Natural killer cell (primary cell): ENCODE measurements around the gene PIKFYVE. TPM values are rescaled to one million over a fixed set of nuclear protein-coding genes. Genes with fewer than 3 reads are reported as not detected.

Experiments used
- ATAC-seq, 3 donors: fragments of 150-1000 bp in 2 of 3; fragments of 200-7000 bp in 1 of 3; cut with Tn5 transposase; 1 replicate in 1 of 3; 2 replicates in 2 of 3; pipeline ENCODE4 v1.10.0; 2021; ENCODE audit warnings: mild to moderate bottlenecking in 2 of 3, moderate library complexity in 2 of 3
- DNase-seq, 2 donors: peaks; one replicate each; pipeline versions ENCODE4 v3.0.0 to v3.0.0-alpha.2; 2013 to 2021; ENCODE audit warnings: mixed read lengths in 1 of 2
- H3K27ac ChIP-seq: one replicate; pipeline ENCODE4 v1.5.1; 2013; ENCODE audit warnings: mild to moderate bottlenecking, low read length
- H3K27me3 ChIP-seq: one replicate; pipeline ENCODE4 v1.6.1; 2013; ENCODE audit warnings: low read length; ENCODE audit not compliant: control insufficient read depth, insufficient read depth
- H3K36me3 ChIP-seq: one replicate; pipeline ENCODE4 v1.6.1; 2013; ENCODE audit warnings: low read length; ENCODE audit not compliant: control insufficient read depth, insufficient read depth
- H3K4me1 ChIP-seq: one replicate; pipeline ENCODE4 v1.6.1; 2013; ENCODE audit warnings: low read length; ENCODE audit not compliant: control insufficient read depth, insufficient read depth
- H3K4me3 ChIP-seq: one replicate; pipeline ENCODE4 v1.5.1; 2013; ENCODE audit warnings: low read length
- H3K9me3 ChIP-seq: one replicate; pipeline ENCODE4 v1.6.1; 2013; ENCODE audit warnings: low read length; ENCODE audit not compliant: control insufficient read depth, insufficient read depth
- H3K27ac Mint-ChIP-seq, 2 donors: one replicate each; pipeline ENCODE4 v1.8.0; 2022; ENCODE audit warnings: mild to moderate bottlenecking in 2 of 2, mixed read lengths in 2 of 2, moderate library complexity in 1 of 2
- H3K27me3 Mint-ChIP-seq, 2 donors: one replicate each; pipeline ENCODE4 v1.8.0; 2022; ENCODE audit warnings: low read depth in 2 of 2, mixed read lengths in 2 of 2
- H3K36me3 Mint-ChIP-seq: one replicate; pipeline ENCODE4 v1.8.0; 2022; ENCODE audit warnings: mixed read lengths
- H3K4me1 Mint-ChIP-seq, 2 donors: one replicate each; pipeline ENCODE4 v1.8.0; 2022; ENCODE audit warnings: mixed read lengths in 2 of 2
- H3K4me3 Mint-ChIP-seq: one replicate; pipeline ENCODE4 v1.8.0; 2022; ENCODE audit warnings: mild to moderate bottlenecking, moderate library complexity, mixed read lengths
- H3K9me3 Mint-ChIP-seq, 2 donors: one replicate each; pipeline ENCODE4 v1.8.0; 2022; ENCODE audit warnings: mixed read lengths in 2 of 2
- CTCF ChIP-seq: fragments of 200-600 bp; IDR thresholded peaks from one replicate; pipeline ENCODE4 v1.8.0; 2022; ENCODE audit warnings: antibody characterized with exemption
- WGBS: methylation state at CpG from one replicate; pipeline ENCODE4 v1.1.7; 2013; ENCODE audit warnings: missing lambda C conversion rate; ENCODE audit not compliant: insufficient coverage; 5-methylcytosine and 5-hydroxymethylcytosine counted together
- intact Hi-C: fragments of 100-400 bp; cut with micrococcal nuclease; formaldehyde crosslinking; loops from one replicate; pipeline ENCODE4 v1.14.2; 2022
- total RNA-seq, 4 donors: library from RNA; stranded (reverse); fragments of 120-200 nt in 1 of 4; gene quantifications; one replicate each; pipeline versions ENCODE4 v1.2.3 to v1.2.4, GENCODE V29; 2013 to 2022

Gene PIKFYVE
- total RNA-seq, 3 donors from 2014 or later (not counting 1 experiment from before 2014, with no cell fraction given): 38.9 to 48.7 (median 39.2) TPM

- Histone ChIP-seq H3K4me3 (no peak overlapping the region), H3K9me3 (no peaks in the 10 kb centered on the region), H3K27ac (no peak overlapping the region), H3K4me1 (no peaks in the 10 kb centered on the region), H3K27me3 (no peaks in the 10 kb centered on the region), H3K36me3 (peaks cover 67% of the 10 kb centered on the region)
- TF ChIP-seq CTCF: no peak
- ATAC-seq (no peak), DNase-seq (no peak)
- Mint-ChIP-seq H3K4me1 (peaks cover 0 to 5% of the 10 kb centered on the region in 2 donors), H3K27me3 (no peaks in the 10 kb centered on the region), H3K4me3 (no peak overlapping the region), H3K9me3 (no peaks in the 10 kb centered on the region), H3K36me3 (peaks cover 26% of the 10 kb centered on the region), H3K27ac (no peak overlapping the region)
- WGBS: 97% methylated on average over 4 of the region's 4 CpGs
- intact Hi-C loops: no loop called here
These were observed 38.1 kb downstream of the PIKFYVE start for GRCh38 chr2:208304157-208304556.

- Histone ChIP-seq H3K27me3 (no peaks in the 10 kb centered on the region), H3K9me3 (no peaks in the 10 kb centered on the region), H3K4me1 (no peaks in the 10 kb centered on the region), H3K36me3 (peaks cover 63% of the 10 kb centered on the region), H3K27ac (no peak overlapping the region), H3K4me3 (no peak overlapping the region)
- no peak overlapping the region for H3K27ac Mint-ChIP-seq
- H3K36me3 Mint-ChIP-seq: peaks cover 25% of the 10 kb centered on the region
- H3K4me1 Mint-ChIP-seq: peaks cover 0 to 5% of the 10 kb centered on the region in 2 donors
- no peak for TF ChIP-seq CTCF
- DNase-seq (no peak), ATAC-seq (no peak)
- no peaks in the 10 kb centered on the region for H3K27me3 Mint-ChIP-seq
- no peaks in the 10 kb centered on the region for H3K9me3 Mint-ChIP-seq
- 98% methylated on average over 4 of the region's 4 CpGs for WGBS
- intact Hi-C loops: no loop called here
- H3K4me3 Mint-ChIP-seq: no peak overlapping the region
These were observed 38.6 kb downstream of the PIKFYVE start for GRCh38 chr2:208304695-208305094.

GRCh38 chr2:208306291-208306690 is 40.2 kb downstream of the PIKFYVE start:
- TF ChIP-seq CTCF: no peak
- Mint-ChIP-seq H3K27ac (no peak overlapping the region), H3K4me3 (no peak overlapping the region), H3K27me3 (no peaks in the 10 kb centered on the region), H3K4me1 (peaks cover 0 to 10% of the 10 kb centered on the region in 2 donors), H3K36me3 (peaks cover 22% of the 10 kb centered on the region), H3K9me3 (no peaks in the 10 kb centered on the region)
- DNase-seq (no peak), ATAC-seq (no peak)
- Histone ChIP-seq H3K9me3 (no peaks in the 10 kb centered on the region), H3K36me3 (peaks cover 57% of the 10 kb centered on the region), H3K27me3 (no peaks in the 10 kb centered on the region), H3K4me3 (no peak overlapping the region), H3K27ac (no peak overlapping the region), H3K4me1 (no peaks in the 10 kb centered on the region)
- WGBS: 95% methylated on average over 1 of the region's 1 CpG
- intact Hi-C loops: no loop called here

DNA sequence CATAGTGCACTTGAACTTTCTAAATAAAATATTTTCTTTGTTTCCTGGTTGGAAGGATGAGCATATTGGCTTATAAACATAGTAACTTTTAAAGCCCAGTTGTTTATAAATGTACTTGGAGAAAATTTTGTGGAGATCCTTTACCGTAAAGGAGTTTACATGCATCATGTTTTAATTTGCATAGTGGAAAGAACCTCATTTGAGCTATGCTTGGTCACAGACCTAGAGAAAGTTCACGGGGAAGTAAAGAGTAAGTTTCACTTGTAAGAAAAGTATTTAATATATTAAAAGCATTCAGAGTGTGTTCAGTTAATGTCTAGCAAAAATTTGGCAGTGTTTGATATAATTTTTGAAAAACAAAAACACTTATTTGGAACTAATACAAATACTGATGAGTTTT is 45.3 kb downstream of the PIKFYVE start:
- H3K9me3 Mint-ChIP-seq: no peaks in the 10 kb centered on the region
- H3K27ac ChIP-seq: peak overlapping the region; percentile 24
- intact Hi-C loops: no loop called here
- H3K27me3 ChIP-seq: no peaks in the 10 kb centered on the region
- H3K4me1 ChIP-seq: peaks cover 4% of the 10 kb centered on the region
- peaks cover 8% of the 10 kb centered on the region for H3K36me3 Mint-ChIP-seq
- H3K4me3 Mint-ChIP-seq: no peak overlapping the region
- H3K27me3 Mint-ChIP-seq: no peaks in the 10 kb centered on the region
- no peaks in the 10 kb centered on the region for H3K9me3 ChIP-seq
- peaks cover 0 to 10% of the 10 kb centered on the region in 2 donors for H3K4me1 Mint-ChIP-seq
- DNase-seq (no peak), ATAC-seq (no peak)
- TF ChIP-seq CTCF: no peak
- H3K4me3 ChIP-seq: peak overlapping the region; percentile 17
- 81% methylated on average over 2 of the region's 2 CpGs for WGBS
- H3K36me3 ChIP-seq: peaks cover 27% of the 10 kb centered on the region
- H3K27ac Mint-ChIP-seq: peak overlapping the region in 1 of 2 donors; percentile 22
